Right renal pelvis (tissue), 4 donors: ENCODE measurements around the gene BIRC2. TPM values are rescaled to one million over a fixed set of nuclear protein-coding genes. Genes with fewer than 3 reads are reported as not detected.
A peak's percentile ranks its signal among the peaks of the same experiment; 100 is the strongest.
"Not testable (repeated sequence)": the region's sequence is repeated elsewhere in the genome, so short reads cannot be mapped to it uniquely, and the experiment has no call there.

Experiments used
- DNase-seq, 4 donors: peaks; one replicate each; pipeline ENCODE4 v3.0.0-alpha.2; 2013; ENCODE audit warnings: low read depth in 4 of 4, low spot score in 3 of 4, missing footprints in 1 of 4
- polyA plus RNA-seq, 4 donors: library from polyadenylated mRNA; unstranded; fragments of 120-200 nt; gene quantifications; one replicate each; pipeline ENCODE4 v1.2.1, GENCODE V29; 2013; ENCODE audit not compliant: insufficient read length in 4 of 4

BIRC2 gene
- polyA plus RNA-seq, 4 donors: 79.8 to 102 (median 92.9) TPM

GRCh38 chr11:102368472-102368871 is 21.5 kb downstream of the BIRC2 start:
- DNase-seq: no peak

- not testable (repeated sequence) for DNase-seq
Measured at GRCh38 chr11:102374633-102375424, 27.8 kb downstream of the BIRC2 start.

- DNase-seq: no peak
Measured at GRCh38 chr11:102375720-102376399, 28.8 kb downstream of the BIRC2 start.

GRCh38 chr11:102377891-102378290 is 30.9 kb downstream of the BIRC2 start:
- DNase-seq: no peak

- no peak for DNase-seq
Measured at GRCh38 chr11:102378818-102379217, 31.8 kb downstream of the BIRC2 start.

GRCh38 chr11:102382384-102382783 is 35.4 kb downstream of the BIRC2 start:
- no peak for DNase-seq

- DNase-seq: no peak
Measured at GRCh38 chr11:102383839-102384238, 36.8 kb downstream of the BIRC2 start.

GRCh38 chr11:102384419-102385079 is 37.5 kb downstream of the BIRC2 start:
- no peak for DNase-seq

- no peak for DNase-seq
Measured at GRCh38 chr11:102385085-102386007, 38.3 kb downstream of the BIRC2 start.

- DNase-seq: no peak
Measured at GRCh38 chr11:102386136-102386734, 39.2 kb downstream of the BIRC2 start.

GRCh38 chr11:102387043-102387781 is 40.2 kb downstream of the BIRC2 start:
- DNase-seq: no peak

- no peak for DNase-seq
Measured at GRCh38 chr11:102389253-102389652, 42.2 kb downstream of the BIRC2 start.

GRCh38 chr11:102390667-102391465 is 43.9 kb downstream of the BIRC2 start:
- peak in 1 of 4 donors; percentile 31 for DNase-seq

- DNase-seq: no peak
Measured at GRCh38 chr11:102391549-102392237, 44.7 kb downstream of the BIRC2 start.

- DNase-seq: no peak
Measured at GRCh38 chr11:102393272-102393730, 46.3 kb downstream of the BIRC2 start.

GRCh38 chr11:102395720-102396393 is 48.8 kb downstream of the BIRC2 start:
- DNase-seq: no peak
